Body of pancreas (tissue), 4 donors: ENCODE measurements around the gene TMPRSS11D.

Experiments used
- CTCF ChIP-seq, 7 experiments: fragments of 450-650 bp in 4 of 7; fragments of 200-600 bp in 3 of 7; sonication (generic) in 3 of 7; IDR thresholded peaks; one replicate each; pipeline ENCODE4 v1.5.1; 2016 to 2019; ENCODE audit warnings: antibody characterized with exemption in 7 of 7
- POLR2A ChIP-seq, 3 donors: fragments of 450-650 bp; IDR thresholded peaks; one replicate each; pipeline ENCODE4 v1.6.1; 2016; ENCODE audit warnings: antibody characterized with exemption in 3 of 3, mild to moderate bottlenecking in 2 of 3

DNA sequence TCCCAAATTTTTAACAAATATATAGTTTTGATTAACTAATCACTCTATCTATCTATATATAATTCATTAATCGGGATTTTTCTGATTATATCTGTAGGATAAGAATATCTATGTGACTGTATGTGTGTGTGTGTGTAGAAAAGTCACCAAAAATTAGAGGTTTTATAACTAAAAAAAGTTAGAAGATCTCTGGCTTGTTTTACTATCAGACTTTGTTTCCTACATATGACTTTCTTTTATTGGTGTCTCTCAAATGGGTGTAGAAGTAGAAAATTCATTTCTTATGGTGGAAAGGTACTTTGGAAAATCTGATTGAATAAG lies 26.7 kb upstream of the TMPRSS11D start:
- TF ChIP-seq CTCF (IDR thresholded peaks at IDR 0.05) = no peak
- no peak for TF ChIP-seq POLR2A (IDR thresholded peaks at IDR 0.05)
